ENCODE measurements around the gene GABRG1. TPM values are rescaled to one million over a fixed set of nuclear protein-coding genes. Genes with fewer than 3 reads are reported as not detected.

Gene GABRG1
- total RNA-seq, 4 donors from 2014 or later = under 0.01 to 0.15 (median 0.13) TPM; not detected in 1

GRCh38 chr4:46081248-46081647 lies 42.6 kb downstream of the GABRG1 start:
- Histone ChIP-seq H3K4me3 (replicated peaks in 1 of 3) (no peak overlapping the region), H3K27ac (no peak overlapping the region), H3K36me3 (no peaks in the 10 kb centered on the region), H3K9me3 (no peaks in the 10 kb centered on the region), H3K4me1 (no peaks in the 10 kb centered on the region), H3K27me3 (no peaks in the 10 kb centered on the region)
- TF ChIP-seq POLR2A (IDR thresholded peaks at IDR 0.05) = no peak
- TF ChIP-seq, protein P1, sequence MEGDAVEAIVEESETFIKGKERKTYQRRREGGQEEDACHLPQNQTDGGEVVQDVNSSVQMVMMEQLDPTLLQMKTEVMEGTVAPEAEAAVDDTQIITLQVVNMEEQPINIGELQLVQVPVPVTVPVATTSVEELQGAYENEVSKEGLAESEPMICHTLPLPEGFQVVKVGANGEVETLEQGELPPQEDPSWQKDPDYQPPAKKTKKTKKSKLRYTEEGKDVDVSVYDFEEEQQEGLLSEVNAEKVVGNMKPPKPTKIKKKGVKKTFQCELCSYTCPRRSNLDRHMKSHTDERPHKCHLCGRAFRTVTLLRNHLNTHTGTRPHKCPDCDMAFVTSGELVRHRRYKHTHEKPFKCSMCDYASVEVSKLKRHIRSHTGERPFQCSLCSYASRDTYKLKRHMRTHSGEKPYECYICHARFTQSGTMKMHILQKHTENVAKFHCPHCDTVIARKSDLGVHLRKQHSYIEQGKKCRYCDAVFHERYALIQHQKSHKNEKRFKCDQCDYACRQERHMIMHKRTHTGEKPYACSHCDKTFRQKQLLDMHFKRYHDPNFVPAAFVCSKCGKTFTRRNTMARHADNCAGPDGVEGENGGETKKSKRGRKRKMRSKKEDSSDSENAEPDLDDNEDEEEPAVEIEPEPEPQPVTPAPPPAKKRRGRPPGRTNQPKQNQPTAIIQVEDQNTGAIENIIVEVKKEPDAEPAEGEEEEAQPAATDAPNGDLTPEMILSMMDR (IDR thresholded peaks at IDR 0.05) = no peak
- DNase-seq = no peak
- intact Hi-C loops (cut with DNase I) = no loop called here

DNA sequence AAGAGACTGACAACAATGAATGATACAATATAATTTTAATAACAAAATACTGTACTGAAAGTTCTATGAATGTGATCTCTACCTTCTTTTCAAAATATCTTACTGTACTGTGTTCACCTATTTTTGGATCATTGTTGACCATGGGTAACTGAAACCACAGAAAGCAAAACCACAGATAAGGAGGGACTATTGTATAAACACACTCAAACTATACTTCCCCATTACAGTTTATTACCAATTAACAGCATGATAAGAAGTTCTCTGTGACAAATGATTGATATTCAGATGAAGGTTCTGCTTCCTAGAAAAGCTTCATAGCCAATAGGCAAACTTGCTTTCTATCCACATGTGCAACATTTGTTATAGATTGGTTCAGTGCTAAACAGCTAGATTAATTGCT lies 50.1 kb downstream of the GABRG1 start:
- H3K4me3 ChIP-seq (replicated peaks in 1 of 3) = no peak overlapping the region
- no peak overlapping the region for H3K27ac ChIP-seq
- no peaks in the 10 kb centered on the region for H3K27me3 ChIP-seq
- no peak for TF ChIP-seq POLR2A (IDR thresholded peaks at IDR 0.05)
- TF ChIP-seq, protein P1 (IDR thresholded peaks at IDR 0.05) = no peak
- no peaks in the 10 kb centered on the region for H3K4me1 ChIP-seq
- no peak for DNase-seq
- no peaks in the 10 kb centered on the region for H3K36me3 ChIP-seq
- intact Hi-C loops (cut with DNase I) = no loop called here
- H3K9me3 ChIP-seq = no peaks in the 10 kb centered on the region

- intact Hi-C loops (cut with DNase I) = no loop called here
- 80 to 88% methylated on average over 2 of the region's 2 CpGs for WGBS, 2 donors
Measured at GRCh38 chr4:46051392-46051791, 72.5 kb downstream of the GABRG1 start.

DNA sequence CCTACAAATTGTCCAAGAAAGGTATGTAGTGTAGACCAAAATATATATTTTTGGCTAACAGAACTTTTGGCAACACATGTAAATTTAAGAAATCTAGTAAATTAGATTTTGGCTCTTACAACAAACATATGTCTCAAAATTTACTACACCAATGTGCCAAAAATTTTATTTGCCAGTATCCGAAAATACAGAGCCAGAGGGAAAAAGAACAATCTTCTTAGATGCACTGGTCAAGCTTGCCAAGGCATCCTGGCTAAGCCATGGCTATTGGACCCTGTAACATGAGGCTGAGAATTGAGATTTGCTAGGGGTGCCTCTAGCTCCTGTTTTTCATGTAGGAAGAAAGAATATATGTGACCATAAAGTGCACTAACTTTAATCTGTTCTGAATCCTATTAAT lies 91.8 kb downstream of the GABRG1 start:
- no peak overlapping the region for H3K4me3 ChIP-seq (replicated peaks in 1 of 3)
- H3K9me3 ChIP-seq = no peaks in the 10 kb centered on the region
- H3K4me1 ChIP-seq = no peaks in the 10 kb centered on the region
- no peak for DNase-seq
- H3K27me3 ChIP-seq = no peaks in the 10 kb centered on the region
- intact Hi-C loops (cut with DNase I) = no loop called here
- no peak overlapping the region for H3K27ac ChIP-seq
- no peaks in the 10 kb centered on the region for H3K36me3 ChIP-seq
- 80 to 85% methylated on average over 1 of the region's 1 CpG for WGBS, 2 donors
- TF ChIP-seq, protein P1 (IDR thresholded peaks at IDR 0.05) = no peak
- no peak for TF ChIP-seq POLR2A (IDR thresholded peaks at IDR 0.05)

More at GRCh38 chr4:46051392-46051791, 72.5 kb downstream of the GABRG1 start:
- Histone ChIP-seq H3K36me3 (no peaks in the 10 kb centered on the region), H3K27ac (no peak overlapping the region), H3K4me1 (no peaks in the 10 kb centered on the region), H3K4me3 (replicated peaks in 1 of 3) (no peak overlapping the region), H3K27me3 (no peaks in the 10 kb centered on the region), H3K9me3 (no peaks in the 10 kb centered on the region)
- DNase-seq = no peak
- TF ChIP-seq, protein P1 (IDR thresholded peaks at IDR 0.05) = no peak
- TF ChIP-seq POLR2A (IDR thresholded peaks at IDR 0.05) = no peak

- Histone ChIP-seq H3K36me3 (no peaks in the 10 kb centered on the region), H3K27ac (no peak overlapping the region), H3K4me3 (replicated peaks in 1 of 3) (no peak overlapping the region), H3K9me3 (no peaks in the 10 kb centered on the region), H3K27me3 (no peaks in the 10 kb centered on the region), H3K4me1 (no peaks in the 10 kb centered on the region)
- TF ChIP-seq, protein P1 (IDR thresholded peaks at IDR 0.05) = no peak
- no peak for TF ChIP-seq POLR2A (IDR thresholded peaks at IDR 0.05)
- no peak for DNase-seq
- intact Hi-C loops (cut with DNase I) = no loop called here
Measured at GRCh38 chr4:46016306-46016705, 107.5 kb downstream of the GABRG1 start.

All from thyroid gland (tissue), 4 donors.